HG03575 (cell line): ENCODE results near the gene RBM6.
A peak's percentile ranks its signal among the peaks of the same experiment; 100 is the strongest.
"Not testable (repeated sequence)": the region's sequence is repeated elsewhere in the genome, so short reads cannot be mapped to it uniquely, and the experiment has no call there.

ENCODE experiments used
- ATAC-seq: cut with Tn5 transposase; IDR thresholded peaks from one replicate; pipeline ENCODE4 v1.9.1; 2021; ENCODE audit not compliant: unreplicated experiment, insufficient number of reproducible peaks, low FRiP score; ENCODE audit errors: extremely low read depth

The RBM6 gene

GRCh38 chr3:50050361-50050760 lies 110.4 kb downstream of the RBM6 start:
- ATAC-seq = no peak

GRCh38 chr3:50057756-50058155 lies 117.8 kb downstream of the RBM6 start:
- ATAC-seq = no peak

- ATAC-seq = no peak
These were observed 128.2 kb downstream of the RBM6 start for GRCh38 chr3:50068134-50068533.

- ATAC-seq = no peak
These were observed 138.1 kb downstream of the RBM6 start for GRCh38 chr3:50078091-50078490.

- ATAC-seq = no peak
These were observed 138.7 kb downstream of the RBM6 start for GRCh38 chr3:50078622-50079021.

GRCh38 chr3:50084951-50085350 lies 145.0 kb downstream of the RBM6 start:
- not testable (repeated sequence) for ATAC-seq

- peak; percentile 68 for ATAC-seq
These were observed 149.0 kb downstream of the RBM6 start, which contains the start of gene RBM5 for GRCh38 chr3:50088725-50089608. RBM5 (plus strand) TSS chr3:50088919; CDS start chr3:50090435, 1,516 bp downstream.

- ATAC-seq = no peak
These were observed 149.6 kb downstream of the RBM6 start for GRCh38 chr3:50089609-50089945.

- no peak for ATAC-seq
These were observed 151.0 kb downstream of the RBM6 start for GRCh38 chr3:50090984-50091383.

- ATAC-seq = no peak
These were observed 155.5 kb downstream of the RBM6 start for GRCh38 chr3:50095352-50095998.

GRCh38 chr3:50100386-50100785 lies 160.4 kb downstream of the RBM6 start:
- no peak for ATAC-seq

- no peak for ATAC-seq
These were observed 161.3 kb downstream of the RBM6 start for GRCh38 chr3:50100956-50101845.

GRCh38 chr3:50102558-50102957 lies 162.6 kb downstream of the RBM6 start:
- ATAC-seq = no peak

GRCh38 chr3:50111757-50112156 lies 171.8 kb downstream of the RBM6 start:
- no peak for ATAC-seq

- no peak for ATAC-seq
These were observed 172.5 kb downstream of the RBM6 start for GRCh38 chr3:50112462-50112861.

GRCh38 chr3:50117120-50117519 lies 177.2 kb downstream of the RBM6 start:
- ATAC-seq = no peak

- ATAC-seq = no peak
These were observed 178.3 kb downstream of the RBM6 start for GRCh38 chr3:50118237-50118636.

GRCh38 chr3:50119786-50120185 lies 179.8 kb downstream of the RBM6 start:
- no peak for ATAC-seq

- ATAC-seq = no peak
These were observed 180.6 kb downstream of the RBM6 start for GRCh38 chr3:50120364-50121071.
